Stomach (tissue), 4 donors: Measurements from ENCODE around the gene HMX1.

Experiments used
- CTCF ChIP-seq, 7 experiments: fragments of 450-650 bp in 4 of 7; fragments of 200-600 bp in 3 of 7; sonication (generic) in 3 of 7; IDR thresholded peaks; one replicate each; pipeline ENCODE4 v1.5.1; 2016 to 2019; ENCODE audit warnings: antibody characterized with exemption in 7 of 7, control low read depth in 2 of 7, mild to moderate bottlenecking in 1 of 7
- POLR2A ChIP-seq, 4 donors: fragments of 450-650 bp; IDR thresholded peaks; one replicate each; pipeline ENCODE4 v1.6.1; 2016; ENCODE audit warnings: antibody characterized with exemption in 4 of 4, control low read depth in 2 of 4, mild to moderate bottlenecking in 1 of 4, moderate library complexity in 1 of 4

- no peak for TF ChIP-seq CTCF (IDR thresholded peaks at IDR 0.05)
- no peak for TF ChIP-seq POLR2A (IDR thresholded peaks at IDR 0.05)
Observed at GRCh38 chr4:8861576-8862295, 9.9 kb downstream of the HMX1 start.
